Liver (tissue), 9 donors: ENCODE results near the gene DCLRE1A. TPM values are rescaled to one million over a fixed set of nuclear protein-coding genes. Genes with fewer than 3 reads are reported as not detected.

Experiments
- DNase-seq: peaks from one replicate; pipeline ENCODE4 v3.0.0-alpha.2; 2017; ENCODE audit warnings: low spot score
- H3K27ac ChIP-seq, 2 donors: one replicate each; pipeline ENCODE4 v1.7.0; 2013; ENCODE audit warnings: inconsistent platforms in 2 of 2, low read length in 2 of 2, control low read depth in 1 of 2, low read depth in 1 of 2, mild to moderate bottlenecking in 1 of 2
- H3K27me3 ChIP-seq, 4 donors: one replicate each; pipeline versions ENCODE4 v1.6.1 to v1.7.0; 2013; ENCODE audit warnings: low read length in 3 of 4, inconsistent platforms in 1 of 4, mild to moderate bottlenecking in 1 of 4, moderate library complexity in 1 of 4; ENCODE audit not compliant: control insufficient read depth in 4 of 4, insufficient read depth in 4 of 4
- H3K36me3 ChIP-seq, 4 donors: one replicate each; pipeline versions ENCODE4 v1.6.1 to v1.7.0; 2013; ENCODE audit warnings: low read length in 3 of 4, mild to moderate bottlenecking in 3 of 4, low read depth in 1 of 4, moderate library complexity in 1 of 4; ENCODE audit not compliant: control insufficient read depth in 4 of 4, insufficient read depth in 3 of 4
- H3K4me1 ChIP-seq, 4 donors: one replicate each; pipeline versions ENCODE4 v1.6.1 to v1.7.0; 2013; ENCODE audit warnings: low read length in 3 of 4, mild to moderate bottlenecking in 3 of 4, moderate library complexity in 1 of 4; ENCODE audit not compliant: control insufficient read depth in 4 of 4, insufficient read depth in 4 of 4
- H3K4me3 ChIP-seq, 3 donors: one replicate each; pipeline versions ENCODE4 v1.6.1 to v1.7.0; 2013; ENCODE audit warnings: low read length in 3 of 3, control low read depth in 1 of 3, low read depth in 1 of 3, mild to moderate bottlenecking in 1 of 3
- H3K9ac ChIP-seq, 2 donors: one replicate each; pipeline ENCODE4 v1.7.0; 2013; ENCODE audit warnings: low read length in 2 of 2, mild to moderate bottlenecking in 2 of 2, moderate library complexity in 2 of 2, control low read depth in 1 of 2, low read depth in 1 of 2
- H3K9me3 ChIP-seq, 4 donors: one replicate each; pipeline versions ENCODE4 v1.6.1 to v1.7.0; 2013; ENCODE audit warnings: low read length in 3 of 4; ENCODE audit not compliant: control insufficient read depth in 4 of 4
- EGR1 ChIP-seq, 2 donors: IDR thresholded peaks; 2 replicates each; pipeline ENCODE4 v1.6.1; 2016 to 2018; ENCODE audit warnings: antibody characterized with exemption in 2 of 2, low read depth in 2 of 2
- FOXA1 ChIP-seq: IDR thresholded peaks from 2 replicates; pipeline ENCODE4 v1.6.1; 2016; ENCODE audit warnings: antibody characterized with exemption
- GABPA ChIP-seq, 2 donors: IDR thresholded peaks in 1 of 2; conservative IDR thresholded peaks in 1 of 2; 2 replicates each; pipeline ENCODE4 v1.6.1; 2016; ENCODE audit warnings: antibody characterized with exemption in 2 of 2, mild to moderate bottlenecking in 1 of 2, moderate library complexity in 1 of 2
- HNF4A ChIP-seq, 2 donors: conservative IDR thresholded peaks; 2 replicates each; pipeline ENCODE4 v1.6.1; 2016; ENCODE audit warnings: antibody characterized with exemption in 2 of 2, mild to moderate bottlenecking in 2 of 2
- HNF4G ChIP-seq: IDR thresholded peaks from 2 replicates; pipeline ENCODE4 v1.6.1; 2016; ENCODE audit warnings: antibody characterized with exemption
- JUND ChIP-seq, 2 donors: IDR thresholded peaks; 2 replicates each; pipeline ENCODE4 v1.6.1; 2016; ENCODE audit warnings: antibody characterized with exemption in 2 of 2
- NR2F2 ChIP-seq: IDR thresholded peaks from 2 replicates; pipeline ENCODE4 v1.6.1; 2016; ENCODE audit warnings: antibody characterized with exemption
- RAD21 ChIP-seq, 2 donors: IDR thresholded peaks; 2 replicates each; pipeline ENCODE4 v1.6.1; 2016; ENCODE audit warnings: antibody characterized with exemption in 2 of 2, mild to moderate bottlenecking in 2 of 2
- RXRA ChIP-seq, 2 donors: IDR thresholded peaks; 2 replicates each; pipeline ENCODE4 v1.6.1; 2017 to 2018; ENCODE audit warnings: antibody characterized with exemption in 2 of 2, mild to moderate bottlenecking in 1 of 2
- SP1 ChIP-seq: IDR thresholded peaks from 2 replicates; pipeline ENCODE4 v1.6.1; 2018; ENCODE audit warnings: antibody characterized with exemption, mild to moderate bottlenecking
- TAF1 ChIP-seq: conservative IDR thresholded peaks from 2 replicates; pipeline ENCODE4 v1.6.1; 2016; ENCODE audit warnings: antibody characterized with exemption, mild to moderate bottlenecking
- YY1 ChIP-seq: IDR thresholded peaks from 2 replicates; pipeline ENCODE4 v1.6.1; 2016; ENCODE audit warnings: antibody characterized with exemption, mild to moderate bottlenecking
- WGBS: extraction: QIAGEN DNeasy Blood & Tissue Kit; methylation state at CpG from one replicate; pipeline ENCODE4 v1.1.7; 2013; 5-methylcytosine and 5-hydroxymethylcytosine counted together
- polyA plus RNA-seq, 2 donors: library from polyadenylated mRNA; stranded (reverse) in 1 of 2; unstranded in 1 of 2; fragments of 200-250 nt in 1 of 2; fragments of >200 nt in 1 of 2; fragmentation: Nextera tagmentation in 1 of 2; extraction: Ambion mirVana in 1 of 2; gene quantifications; one replicate each; pipeline versions ENCODE4 v1.2.1 to v1.2.3, GENCODE V29; 2013 to 2015
- total RNA-seq, 2 donors: library from RNA; depleted of rRNA; stranded (reverse); fragments of >200 nt; gene quantifications; one replicate each; pipeline ENCODE4 v1.2.3, GENCODE V29; 2014
- TF ChIP-seq, protein P1 (sequence below): IDR thresholded peaks from 2 replicates; pipeline ENCODE4 v1.6.1; 2016; ENCODE audit warnings: antibody characterized with exemption
- TF ChIP-seq, protein P2 (sequence below): fragments of 150-350 bp; IDR thresholded peaks from 2 replicates; pipeline ENCODE4 v1.5.1; 2017; ENCODE audit warnings: improper control_type of control experiment, low read depth, low read length; ENCODE audit not compliant: missing input control
- TF ChIP-seq, protein P3 (sequence below): IDR thresholded peaks from 2 replicates; pipeline ENCODE4 v1.6.1; 2016; ENCODE audit warnings: antibody characterized with exemption
- TF ChIP-seq, protein P4 (sequence below): IDR thresholded peaks from 2 replicates; pipeline ENCODE4 v1.6.1; 2016; ENCODE audit warnings: antibody characterized with exemption, mild to moderate bottlenecking
- TF ChIP-seq, protein P5 (sequence below): IDR thresholded peaks from 2 replicates; pipeline ENCODE4 v1.6.1; 2016; ENCODE audit warnings: antibody characterized with exemption
- donor health status: healthy.
- donor health status: healthy.
- donor health status: healthy.
- donor health status: healthy.
- donor health status: healthy.

Gene DCLRE1A
- total and polyA plus RNA-seq, 4 donors, result 1.9 to 11.3 (median 6.4) TPM

DNA sequence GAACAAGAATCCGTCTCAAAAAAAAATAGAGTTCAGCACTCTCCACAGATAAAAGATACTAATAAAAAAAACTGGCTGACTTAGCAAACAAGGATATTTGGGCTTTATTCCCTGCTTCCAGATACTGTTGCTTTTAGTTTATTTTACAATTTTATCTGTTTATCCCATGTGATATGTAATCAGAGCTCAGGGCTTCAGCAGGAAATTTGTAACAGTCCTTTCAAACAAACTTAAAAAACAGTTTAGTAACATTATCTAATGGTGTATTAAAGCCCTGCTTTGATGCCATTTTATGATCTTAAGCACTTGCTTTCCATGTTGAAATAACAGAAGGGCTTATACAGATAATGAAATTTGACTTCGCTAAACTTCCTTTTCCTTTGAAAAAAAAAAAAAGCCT is 28.1 kb downstream of the DCLRE1A start:
- WGBS, result 72% methylated on average over 2 of the region's 2 CpGs
- no peak for TF ChIP-seq HNF4A (conservative IDR thresholded peaks at IDR 0.05)
- TF ChIP-seq RAD21 (IDR thresholded peaks at IDR 0.05), result no peak
- TF ChIP-seq JUND (IDR thresholded peaks at IDR 0.05), result no peak
- TF ChIP-seq RXRA (IDR thresholded peaks at IDR 0.05), result no peak
- no peak for TF ChIP-seq YY1
- TF ChIP-seq, protein P1, sequence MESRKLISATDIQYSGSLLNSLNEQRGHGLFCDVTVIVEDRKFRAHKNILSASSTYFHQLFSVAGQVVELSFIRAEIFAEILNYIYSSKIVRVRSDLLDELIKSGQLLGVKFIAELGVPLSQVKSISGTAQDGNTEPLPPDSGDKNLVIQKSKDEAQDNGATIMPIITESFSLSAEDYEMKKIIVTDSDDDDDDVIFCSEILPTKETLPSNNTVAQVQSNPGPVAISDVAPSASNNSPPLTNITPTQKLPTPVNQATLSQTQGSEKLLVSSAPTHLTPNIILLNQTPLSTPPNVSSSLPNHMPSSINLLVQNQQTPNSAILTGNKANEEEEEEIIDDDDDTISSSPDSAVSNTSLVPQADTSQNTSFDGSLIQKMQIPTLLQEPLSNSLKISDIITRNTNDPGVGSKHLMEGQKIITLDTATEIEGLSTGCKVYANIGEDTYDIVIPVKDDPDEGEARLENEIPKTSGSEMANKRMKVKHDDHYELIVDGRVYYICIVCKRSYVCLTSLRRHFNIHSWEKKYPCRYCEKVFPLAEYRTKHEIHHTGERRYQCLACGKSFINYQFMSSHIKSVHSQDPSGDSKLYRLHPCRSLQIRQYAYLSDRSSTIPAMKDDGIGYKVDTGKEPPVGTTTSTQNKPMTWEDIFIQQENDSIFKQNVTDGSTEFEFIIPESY, result no peak
- TF ChIP-seq, protein P2, sequence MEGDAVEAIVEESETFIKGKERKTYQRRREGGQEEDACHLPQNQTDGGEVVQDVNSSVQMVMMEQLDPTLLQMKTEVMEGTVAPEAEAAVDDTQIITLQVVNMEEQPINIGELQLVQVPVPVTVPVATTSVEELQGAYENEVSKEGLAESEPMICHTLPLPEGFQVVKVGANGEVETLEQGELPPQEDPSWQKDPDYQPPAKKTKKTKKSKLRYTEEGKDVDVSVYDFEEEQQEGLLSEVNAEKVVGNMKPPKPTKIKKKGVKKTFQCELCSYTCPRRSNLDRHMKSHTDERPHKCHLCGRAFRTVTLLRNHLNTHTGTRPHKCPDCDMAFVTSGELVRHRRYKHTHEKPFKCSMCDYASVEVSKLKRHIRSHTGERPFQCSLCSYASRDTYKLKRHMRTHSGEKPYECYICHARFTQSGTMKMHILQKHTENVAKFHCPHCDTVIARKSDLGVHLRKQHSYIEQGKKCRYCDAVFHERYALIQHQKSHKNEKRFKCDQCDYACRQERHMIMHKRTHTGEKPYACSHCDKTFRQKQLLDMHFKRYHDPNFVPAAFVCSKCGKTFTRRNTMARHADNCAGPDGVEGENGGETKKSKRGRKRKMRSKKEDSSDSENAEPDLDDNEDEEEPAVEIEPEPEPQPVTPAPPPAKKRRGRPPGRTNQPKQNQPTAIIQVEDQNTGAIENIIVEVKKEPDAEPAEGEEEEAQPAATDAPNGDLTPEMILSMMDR, result no peak
- TF ChIP-seq, protein P3, sequence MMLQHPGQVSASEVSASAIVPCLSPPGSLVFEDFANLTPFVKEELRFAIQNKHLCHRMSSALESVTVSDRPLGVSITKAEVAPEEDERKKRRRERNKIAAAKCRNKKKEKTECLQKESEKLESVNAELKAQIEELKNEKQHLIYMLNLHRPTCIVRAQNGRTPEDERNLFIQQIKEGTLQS, result no peak
- no peak for DNase-seq
- no peaks in the 10 kb centered on the region for H3K4me1 ChIP-seq
- no peaks in the 10 kb centered on the region for H3K9me3 ChIP-seq
- no peak overlapping the region for H3K27ac ChIP-seq
- H3K27me3 ChIP-seq, result no peaks in the 10 kb centered on the region
- no peak overlapping the region for H3K9ac ChIP-seq
- H3K36me3 ChIP-seq, result no peaks in the 10 kb centered on the region
- H3K4me3 ChIP-seq, result no peak overlapping the region

DNA sequence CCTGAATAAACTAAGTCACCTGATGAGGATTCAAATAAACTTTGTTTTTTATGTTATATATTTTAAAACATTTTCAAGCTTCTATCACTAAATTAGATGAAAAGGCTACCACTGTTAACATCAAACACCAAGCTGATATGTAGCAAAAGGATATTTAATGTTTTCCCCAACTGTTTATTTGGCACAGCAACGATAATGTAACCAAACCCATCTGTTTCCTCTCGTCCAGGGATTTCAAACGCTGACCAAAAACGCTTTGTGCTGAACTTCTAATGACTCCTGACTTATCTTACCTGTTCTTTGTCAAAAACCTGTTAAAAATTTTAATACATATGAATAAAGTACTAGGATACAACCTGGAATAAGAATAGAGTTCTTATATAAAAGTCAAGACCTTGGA is 30.5 kb downstream of the DCLRE1A start:
- no peak overlapping the region for H3K4me3 ChIP-seq
- H3K36me3 ChIP-seq, result no peaks in the 10 kb centered on the region
- no peaks in the 10 kb centered on the region for H3K27me3 ChIP-seq
- TF ChIP-seq HNF4G, result no peak
- TF ChIP-seq SP1, result no peak
- TF ChIP-seq GABPA (IDR thresholded peaks at IDR 0.05 in 1 of 2, conservative IDR thresholded peaks at IDR 0.05 in 1 of 2), result no peak
- TF ChIP-seq, protein P3, result no peak
- TF ChIP-seq, protein P1, result no peak
- no peak for TF ChIP-seq EGR1 (IDR thresholded peaks at IDR 0.05; ENCODE audit: low read depth in 2 of 2)
- TF ChIP-seq JUND (IDR thresholded peaks at IDR 0.05), result no peak
- TF ChIP-seq HNF4A (conservative IDR thresholded peaks at IDR 0.05), result no peak
- TF ChIP-seq FOXA1, result no peak
- no peak for TF ChIP-seq NR2F2
- TF ChIP-seq YY1, result no peak
- TF ChIP-seq, protein P4, sequence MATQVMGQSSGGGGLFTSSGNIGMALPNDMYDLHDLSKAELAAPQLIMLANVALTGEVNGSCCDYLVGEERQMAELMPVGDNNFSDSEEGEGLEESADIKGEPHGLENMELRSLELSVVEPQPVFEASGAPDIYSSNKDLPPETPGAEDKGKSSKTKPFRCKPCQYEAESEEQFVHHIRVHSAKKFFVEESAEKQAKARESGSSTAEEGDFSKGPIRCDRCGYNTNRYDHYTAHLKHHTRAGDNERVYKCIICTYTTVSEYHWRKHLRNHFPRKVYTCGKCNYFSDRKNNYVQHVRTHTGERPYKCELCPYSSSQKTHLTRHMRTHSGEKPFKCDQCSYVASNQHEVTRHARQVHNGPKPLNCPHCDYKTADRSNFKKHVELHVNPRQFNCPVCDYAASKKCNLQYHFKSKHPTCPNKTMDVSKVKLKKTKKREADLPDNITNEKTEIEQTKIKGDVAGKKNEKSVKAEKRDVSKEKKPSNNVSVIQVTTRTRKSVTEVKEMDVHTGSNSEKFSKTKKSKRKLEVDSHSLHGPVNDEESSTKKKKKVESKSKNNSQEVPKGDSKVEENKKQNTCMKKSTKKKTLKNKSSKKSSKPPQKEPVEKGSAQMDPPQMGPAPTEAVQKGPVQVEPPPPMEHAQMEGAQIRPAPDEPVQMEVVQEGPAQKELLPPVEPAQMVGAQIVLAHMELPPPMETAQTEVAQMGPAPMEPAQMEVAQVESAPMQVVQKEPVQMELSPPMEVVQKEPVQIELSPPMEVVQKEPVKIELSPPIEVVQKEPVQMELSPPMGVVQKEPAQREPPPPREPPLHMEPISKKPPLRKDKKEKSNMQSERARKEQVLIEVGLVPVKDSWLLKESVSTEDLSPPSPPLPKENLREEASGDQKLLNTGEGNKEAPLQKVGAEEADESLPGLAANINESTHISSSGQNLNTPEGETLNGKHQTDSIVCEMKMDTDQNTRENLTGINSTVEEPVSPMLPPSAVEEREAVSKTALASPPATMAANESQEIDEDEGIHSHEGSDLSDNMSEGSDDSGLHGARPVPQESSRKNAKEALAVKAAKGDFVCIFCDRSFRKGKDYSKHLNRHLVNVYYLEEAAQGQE, result no peak
- TF ChIP-seq TAF1, result no peak
- TF ChIP-seq, protein P5, sequence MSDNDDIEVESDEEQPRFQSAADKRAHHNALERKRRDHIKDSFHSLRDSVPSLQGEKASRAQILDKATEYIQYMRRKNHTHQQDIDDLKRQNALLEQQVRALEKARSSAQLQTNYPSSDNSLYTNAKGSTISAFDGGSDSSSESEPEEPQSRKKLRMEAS, result no peak
- H3K9ac ChIP-seq, result no peak overlapping the region
- 70% methylated on average over 4 of the region's 4 CpGs for WGBS
- H3K4me1 ChIP-seq, result no peaks in the 10 kb centered on the region
- no peaks in the 10 kb centered on the region for H3K9me3 ChIP-seq
- DNase-seq, result no peak
- no peak overlapping the region for H3K27ac ChIP-seq
